GM19438 (cell line): ENCODE measurements around the gene PPP2R3A.
"Not testable (repeated sequence)": the region's sequence is repeated elsewhere in the genome, so short reads cannot be mapped to it uniquely, and the experiment has no call there.

Experiments
- ATAC-seq: cut with Tn5 transposase; IDR thresholded peaks from one replicate; pipeline ENCODE4 v1.9.1; 2021; ENCODE audit warnings: low read depth; ENCODE audit not compliant: unreplicated experiment

PPP2R3A gene, protein sequence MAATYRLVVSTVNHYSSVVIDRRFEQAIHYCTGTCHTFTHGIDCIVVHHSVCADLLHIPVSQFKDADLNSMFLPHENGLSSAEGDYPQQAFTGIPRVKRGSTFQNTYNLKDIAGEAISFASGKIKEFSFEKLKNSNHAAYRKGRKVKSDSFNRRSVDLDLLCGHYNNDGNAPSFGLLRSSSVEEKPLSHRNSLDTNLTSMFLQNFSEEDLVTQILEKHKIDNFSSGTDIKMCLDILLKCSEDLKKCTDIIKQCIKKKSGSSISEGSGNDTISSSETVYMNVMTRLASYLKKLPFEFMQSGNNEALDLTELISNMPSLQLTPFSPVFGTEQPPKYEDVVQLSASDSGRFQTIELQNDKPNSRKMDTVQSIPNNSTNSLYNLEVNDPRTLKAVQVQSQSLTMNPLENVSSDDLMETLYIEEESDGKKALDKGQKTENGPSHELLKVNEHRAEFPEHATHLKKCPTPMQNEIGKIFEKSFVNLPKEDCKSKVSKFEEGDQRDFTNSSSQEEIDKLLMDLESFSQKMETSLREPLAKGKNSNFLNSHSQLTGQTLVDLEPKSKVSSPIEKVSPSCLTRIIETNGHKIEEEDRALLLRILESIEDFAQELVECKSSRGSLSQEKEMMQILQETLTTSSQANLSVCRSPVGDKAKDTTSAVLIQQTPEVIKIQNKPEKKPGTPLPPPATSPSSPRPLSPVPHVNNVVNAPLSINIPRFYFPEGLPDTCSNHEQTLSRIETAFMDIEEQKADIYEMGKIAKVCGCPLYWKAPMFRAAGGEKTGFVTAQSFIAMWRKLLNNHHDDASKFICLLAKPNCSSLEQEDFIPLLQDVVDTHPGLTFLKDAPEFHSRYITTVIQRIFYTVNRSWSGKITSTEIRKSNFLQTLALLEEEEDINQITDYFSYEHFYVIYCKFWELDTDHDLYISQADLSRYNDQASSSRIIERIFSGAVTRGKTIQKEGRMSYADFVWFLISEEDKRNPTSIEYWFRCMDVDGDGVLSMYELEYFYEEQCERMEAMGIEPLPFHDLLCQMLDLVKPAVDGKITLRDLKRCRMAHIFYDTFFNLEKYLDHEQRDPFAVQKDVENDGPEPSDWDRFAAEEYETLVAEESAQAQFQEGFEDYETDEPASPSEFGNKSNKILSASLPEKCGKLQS (N-terminal part only)

DNA sequence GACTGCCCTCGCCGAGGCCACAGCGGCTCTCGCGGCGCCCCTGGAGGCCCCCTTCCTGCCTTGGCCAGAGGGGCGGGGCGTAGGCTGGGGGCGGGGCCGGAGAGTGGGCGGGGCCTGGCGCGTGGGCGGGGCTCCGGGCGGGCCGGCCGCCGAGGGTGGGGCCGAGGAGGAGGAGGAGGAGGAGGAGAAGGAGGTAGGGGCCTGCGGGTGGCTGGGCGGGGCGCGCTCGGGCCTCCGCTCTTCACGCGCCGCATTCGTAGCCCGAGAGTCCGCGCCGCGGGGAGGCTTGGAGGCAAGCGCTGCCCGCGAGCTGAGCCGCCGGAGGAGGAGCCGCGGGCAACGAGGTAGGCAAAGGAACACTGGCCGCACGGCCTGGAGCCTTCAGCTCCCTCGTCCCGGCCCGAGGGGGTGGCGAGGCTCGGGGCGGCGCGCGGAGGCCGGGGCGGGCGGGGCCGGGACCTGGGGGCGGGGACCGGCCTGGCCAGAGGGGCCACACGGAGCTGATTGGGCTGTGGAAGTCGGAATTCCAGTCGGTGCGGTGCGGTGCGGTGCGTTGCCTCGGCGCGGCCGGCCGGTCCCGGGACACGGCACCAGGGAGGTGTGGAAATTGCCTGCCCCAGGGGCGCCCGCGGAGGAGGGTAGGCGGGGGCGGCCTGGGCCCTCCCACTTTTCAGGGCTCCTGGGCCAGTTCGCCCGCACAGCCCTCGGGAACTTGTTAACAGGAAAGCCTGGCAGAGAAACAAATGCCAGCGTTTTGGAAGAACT lies at the start of gene PPP2R3A:
Gene PPP2R3A, plus strand, starts transcription at position 223 of the 765 bp plus-strand sequence. CDS start 35,771 bp downstream, outside the sequence.
- ATAC-seq = peak; percentile 86

DNA sequence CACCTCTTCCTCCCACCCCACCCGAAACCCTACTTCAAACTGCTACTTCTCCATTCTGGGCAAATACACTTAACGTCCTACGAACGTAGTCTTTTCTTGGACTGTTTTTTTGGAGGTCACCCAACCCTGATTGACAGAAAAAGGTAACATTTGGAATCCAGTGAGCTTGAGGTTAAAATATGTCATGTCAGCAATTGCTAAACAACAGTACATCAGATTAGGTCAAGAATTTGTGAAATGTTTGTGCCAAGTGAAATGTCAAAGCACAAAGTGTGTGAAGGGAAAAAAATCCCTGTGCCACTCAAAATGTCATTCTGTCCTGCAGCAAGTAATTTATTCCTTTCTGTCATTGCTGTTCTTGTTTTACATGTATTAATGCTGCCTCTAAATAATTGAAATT lies 49.2 kb upstream of the PPP2R3A start:
- ATAC-seq = no peak

DNA sequence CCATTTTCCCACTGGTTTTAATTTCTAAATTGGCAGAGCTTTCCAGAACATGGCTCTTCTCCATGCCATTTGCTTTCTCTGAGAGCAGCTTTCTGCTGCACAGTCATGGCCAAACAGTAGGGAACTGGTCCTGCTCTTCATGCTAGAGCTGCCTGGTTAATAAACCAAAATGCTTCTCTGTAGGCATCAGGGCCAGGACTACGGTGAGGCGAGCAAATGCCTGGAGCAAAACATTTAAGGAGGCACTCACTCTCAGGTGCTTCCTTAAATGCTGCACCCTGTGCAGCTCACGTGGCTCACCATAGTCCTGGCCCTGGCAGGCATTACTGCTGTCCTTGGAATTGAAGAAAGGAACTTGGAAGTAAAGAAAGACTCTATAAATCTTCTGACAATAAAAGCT lies 48.5 kb upstream of the PPP2R3A start:
- no peak for ATAC-seq

DNA sequence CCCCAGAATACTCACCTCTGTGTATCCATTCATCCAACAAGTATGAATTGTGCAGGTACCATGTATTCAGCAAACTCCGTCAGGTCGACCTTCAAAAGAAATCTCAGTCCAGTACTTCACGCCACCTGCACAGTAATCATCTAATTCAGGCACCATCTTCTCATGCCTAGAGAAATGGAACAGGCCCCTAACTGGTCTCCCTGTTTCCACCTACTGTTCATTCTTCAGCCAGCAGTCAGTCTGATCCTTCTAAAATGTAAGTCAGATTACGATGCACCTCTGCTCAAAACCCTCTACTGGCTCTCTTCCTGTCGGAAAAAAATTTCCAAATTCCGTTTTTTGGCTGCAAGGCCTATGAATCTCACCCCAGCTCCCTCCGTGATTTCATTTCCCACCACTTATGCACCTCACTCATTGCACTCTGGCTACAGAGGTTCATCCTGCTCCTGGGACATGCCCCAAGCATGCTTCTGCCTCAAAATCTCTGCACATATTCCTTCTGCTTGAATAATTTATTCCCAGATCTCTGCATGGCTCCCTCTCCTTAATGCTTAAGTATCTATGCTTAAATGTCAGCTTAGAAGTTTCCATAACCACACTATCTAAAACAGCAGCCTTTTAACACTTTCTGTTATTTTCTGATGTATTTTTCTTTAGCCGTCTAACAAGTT lies 47.5 kb upstream of the PPP2R3A start:
- no peak for ATAC-seq

DNA sequence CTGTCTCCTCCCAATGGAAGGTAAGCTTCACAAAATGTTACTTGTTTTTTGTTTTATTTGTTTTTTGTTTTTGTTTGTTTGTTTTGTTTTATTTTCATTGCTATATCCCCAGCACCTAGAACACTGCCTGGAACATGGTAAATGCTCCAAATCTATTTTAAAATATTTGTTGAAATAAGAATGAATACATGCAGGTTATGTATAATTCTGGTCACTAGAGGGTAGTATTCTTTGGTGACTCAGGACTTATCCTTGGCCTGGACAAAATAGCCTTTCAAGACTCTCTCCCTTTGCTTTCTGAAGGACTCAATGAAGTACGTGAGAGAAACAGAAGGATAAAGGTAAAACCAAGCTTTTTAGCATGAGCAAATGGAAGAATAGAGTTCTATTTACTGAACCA lies 46.9 kb upstream of the PPP2R3A start:
- no peak for ATAC-seq

DNA sequence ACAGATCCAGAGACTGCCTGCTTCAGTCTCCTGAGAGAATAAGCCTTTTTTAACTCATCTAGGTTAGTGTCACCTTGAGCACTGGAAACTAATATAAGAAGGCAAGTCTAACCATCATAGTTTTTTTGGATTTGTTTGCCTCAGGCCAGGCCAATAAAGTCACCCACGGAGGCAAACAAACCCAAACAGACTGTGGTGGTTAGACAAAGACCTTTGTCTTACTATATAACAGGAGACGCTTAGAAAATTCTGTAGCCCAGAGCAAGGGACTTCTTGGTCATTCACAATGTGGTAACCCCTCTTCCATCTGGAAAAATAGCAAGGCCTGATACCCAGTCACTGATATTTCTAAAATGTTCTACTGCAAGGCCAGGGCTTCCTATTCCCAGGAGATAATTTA lies 45.3 kb upstream of the PPP2R3A start:
- ATAC-seq = no peak

DNA sequence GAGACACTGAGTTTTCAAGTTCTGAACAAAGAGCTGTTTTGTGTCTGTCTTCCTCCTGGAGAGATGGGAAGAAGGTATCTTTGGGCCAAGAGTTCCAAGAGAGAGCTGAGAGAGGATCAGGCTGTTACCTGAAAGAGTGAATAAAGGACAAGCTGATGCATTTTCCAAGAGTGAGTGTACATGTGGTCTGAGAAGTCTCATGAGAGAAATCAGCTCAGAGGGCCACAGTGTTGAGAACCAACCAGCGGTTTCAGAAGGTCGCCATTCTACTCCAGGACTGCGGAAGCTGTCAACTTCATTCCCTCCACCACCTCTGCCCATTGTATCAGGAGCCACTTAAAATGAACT lies 42.7 kb upstream of the PPP2R3A start:
- no peak for ATAC-seq

DNA sequence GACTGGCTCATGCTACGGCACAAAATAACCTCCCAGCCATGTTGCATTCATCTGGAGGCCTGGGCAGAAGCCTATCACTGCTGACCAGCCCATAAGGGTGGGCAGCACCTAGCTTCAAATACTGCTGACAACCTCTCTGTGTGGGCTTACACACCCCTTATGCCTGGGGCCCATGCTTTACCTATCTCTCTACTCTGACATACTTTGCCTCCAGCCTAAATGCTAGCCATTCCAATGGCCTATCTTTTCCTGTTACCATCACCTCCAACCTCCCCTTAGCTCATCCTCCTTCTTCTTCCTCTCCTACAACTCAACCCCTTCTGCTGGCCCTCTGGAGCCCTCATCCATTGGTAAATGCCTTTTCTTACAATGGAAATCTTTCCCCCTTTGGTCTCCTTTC lies 41.0 kb upstream of the PPP2R3A start:
- ATAC-seq = no peak

DNA sequence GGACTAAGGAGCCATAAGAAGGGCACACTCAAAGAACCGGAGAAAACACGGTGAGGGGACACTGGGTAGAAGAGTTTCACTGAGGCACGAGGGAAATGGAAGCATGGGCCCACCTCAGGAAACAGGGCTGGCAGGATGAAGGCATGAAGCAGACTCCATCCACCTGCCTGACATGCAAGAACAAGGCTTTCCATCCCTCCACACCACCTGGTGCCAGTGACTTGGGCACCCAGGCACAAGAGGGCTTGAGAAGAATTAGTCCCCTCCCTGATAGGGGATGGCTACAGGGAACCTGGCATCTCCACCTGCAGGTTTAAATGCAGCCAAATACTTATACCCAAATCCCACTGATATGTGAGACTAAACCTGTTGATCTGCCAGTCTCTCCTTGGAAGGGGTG lies 38.9 kb upstream of the PPP2R3A start:
- no peak for ATAC-seq

DNA sequence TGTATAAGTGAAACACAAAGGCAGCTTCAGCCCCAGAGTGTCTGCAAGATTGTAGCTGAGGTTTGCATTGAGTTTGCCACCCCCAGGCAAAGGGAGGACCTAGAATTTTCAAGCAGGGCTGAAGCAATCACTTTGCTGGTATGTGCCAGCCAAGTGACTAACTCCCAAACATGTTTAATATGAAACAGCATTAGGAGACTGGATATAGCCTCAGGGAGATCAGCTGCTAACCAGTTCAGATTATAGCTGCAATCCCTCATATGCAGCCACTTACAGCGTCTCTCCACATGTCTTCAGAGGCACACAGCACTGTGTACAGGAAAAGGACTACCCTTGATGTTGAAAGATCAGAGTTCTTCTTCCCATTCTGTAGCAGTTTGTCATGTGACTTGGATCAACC lies 38.4 kb upstream of the PPP2R3A start:
- ATAC-seq = no peak

DNA sequence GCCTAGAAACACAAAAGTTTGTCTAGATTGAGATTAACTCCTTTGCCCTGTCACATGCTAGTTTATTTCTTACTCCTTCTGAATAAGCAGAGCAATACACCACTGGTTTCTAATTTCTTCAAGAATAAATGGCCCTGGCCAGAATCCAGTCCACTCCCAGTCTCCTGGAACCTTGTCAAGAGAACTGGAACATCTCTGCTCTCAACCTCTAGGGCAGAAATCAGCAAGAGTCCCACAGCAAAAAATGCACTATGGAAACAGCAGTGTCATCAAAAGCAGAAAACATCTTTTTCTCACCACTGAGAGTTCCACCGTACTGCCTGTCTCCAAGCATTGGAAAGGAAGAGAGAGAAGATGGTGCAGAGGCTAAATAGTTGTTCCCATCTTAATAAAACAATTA lies 35.9 kb upstream of the PPP2R3A start:
- no peak for ATAC-seq

DNA sequence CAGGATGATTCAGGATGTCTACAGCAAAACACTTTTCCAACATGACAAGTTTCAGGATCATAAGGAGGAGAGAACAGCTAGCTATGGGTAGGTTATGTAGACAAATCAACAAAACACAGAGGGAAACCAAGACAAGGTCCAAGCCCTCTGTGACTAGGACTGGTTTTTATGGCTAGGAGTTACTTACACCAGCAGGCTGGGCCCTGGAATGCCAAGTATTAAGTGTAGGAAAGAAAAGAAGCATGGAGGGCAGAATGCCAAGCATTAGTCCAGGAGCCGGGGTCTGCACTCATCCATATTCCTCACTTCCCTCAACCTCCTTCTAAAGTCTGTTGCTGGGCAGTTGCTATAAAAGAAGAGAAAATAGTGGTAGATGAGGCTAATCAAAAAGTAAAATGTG lies 35.3 kb upstream of the PPP2R3A start:
- ATAC-seq = no peak

DNA sequence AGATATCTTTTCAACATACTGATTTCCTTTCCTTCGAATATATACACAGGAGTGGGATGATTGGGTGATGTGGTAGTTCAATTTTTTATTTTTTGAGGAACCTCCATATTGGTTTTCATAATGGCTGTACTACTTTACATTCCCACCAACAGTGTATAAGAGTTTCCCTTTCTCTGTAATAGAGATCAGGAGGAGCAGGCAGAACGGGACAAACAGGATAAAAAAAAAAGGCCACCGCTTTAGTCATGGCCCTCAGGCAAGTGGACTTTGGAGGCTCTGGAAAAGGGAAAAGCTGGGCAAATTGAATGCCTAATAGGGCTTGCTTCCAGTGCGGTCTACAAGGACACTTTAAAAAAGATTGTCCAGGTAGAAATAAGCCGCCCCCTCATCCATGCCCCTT lies 30.4 kb upstream of the PPP2R3A start:
- not testable (repeated sequence) for ATAC-seq

DNA sequence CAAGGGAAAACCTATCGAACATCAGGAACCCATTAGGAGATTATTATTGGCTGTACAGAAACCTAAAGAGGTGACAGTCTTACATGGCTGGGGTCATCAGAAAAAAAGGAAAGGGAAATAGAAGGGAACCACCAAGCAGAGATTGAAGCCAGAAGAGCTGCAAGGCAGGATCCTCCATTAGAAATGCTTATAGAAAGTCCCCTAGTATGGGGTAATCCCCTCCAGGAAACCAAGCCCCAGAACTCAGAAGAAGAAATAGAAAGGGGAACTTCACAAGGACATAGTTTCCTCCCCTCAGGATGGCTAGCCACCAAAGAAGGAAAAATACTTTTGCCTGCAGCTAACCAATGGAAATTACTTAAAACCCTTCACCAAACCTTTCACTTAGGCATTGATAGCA lies 27.8 kb upstream of the PPP2R3A start:
- ATAC-seq = not testable (repeated sequence)

DNA sequence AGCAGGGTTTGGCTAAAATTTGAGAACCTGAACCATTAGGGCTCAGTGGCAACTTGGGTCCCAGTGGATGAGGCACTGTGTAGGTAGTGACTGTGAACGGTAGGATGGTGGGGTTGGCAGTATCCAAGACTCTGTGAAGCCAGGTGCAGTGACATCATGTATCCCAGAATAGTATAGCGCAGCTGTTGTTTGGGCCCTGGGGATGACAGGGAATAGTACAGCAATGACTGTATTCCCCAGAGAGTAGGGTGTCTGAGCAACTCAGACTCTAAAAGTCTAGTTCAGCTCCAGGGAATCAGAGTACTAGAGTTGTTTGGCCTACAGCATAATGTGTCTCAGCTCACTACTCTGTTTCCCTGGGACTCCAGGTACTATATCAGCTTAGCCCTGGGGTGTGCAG lies 20.7 kb upstream of the PPP2R3A start:
- no peak for ATAC-seq

DNA sequence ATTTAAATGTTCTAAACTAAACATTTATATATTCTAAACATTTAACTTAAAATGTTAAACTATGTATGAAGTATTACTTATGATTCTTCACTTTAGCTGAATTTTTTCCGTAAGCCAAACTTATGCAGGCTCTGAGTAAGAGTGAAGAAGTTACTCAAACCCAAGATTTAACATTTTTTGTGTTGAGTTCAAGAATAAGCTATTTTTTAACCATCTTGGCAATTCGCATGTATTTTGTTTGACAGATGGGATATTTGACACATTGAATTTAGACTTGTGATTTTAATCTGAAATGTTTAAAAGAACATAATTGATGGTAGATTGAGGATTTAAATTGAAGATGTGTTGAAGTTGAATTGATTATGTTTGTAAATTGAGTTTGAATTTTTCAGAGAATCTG lies 14.6 kb upstream of the PPP2R3A start:
- ATAC-seq = no peak

DNA sequence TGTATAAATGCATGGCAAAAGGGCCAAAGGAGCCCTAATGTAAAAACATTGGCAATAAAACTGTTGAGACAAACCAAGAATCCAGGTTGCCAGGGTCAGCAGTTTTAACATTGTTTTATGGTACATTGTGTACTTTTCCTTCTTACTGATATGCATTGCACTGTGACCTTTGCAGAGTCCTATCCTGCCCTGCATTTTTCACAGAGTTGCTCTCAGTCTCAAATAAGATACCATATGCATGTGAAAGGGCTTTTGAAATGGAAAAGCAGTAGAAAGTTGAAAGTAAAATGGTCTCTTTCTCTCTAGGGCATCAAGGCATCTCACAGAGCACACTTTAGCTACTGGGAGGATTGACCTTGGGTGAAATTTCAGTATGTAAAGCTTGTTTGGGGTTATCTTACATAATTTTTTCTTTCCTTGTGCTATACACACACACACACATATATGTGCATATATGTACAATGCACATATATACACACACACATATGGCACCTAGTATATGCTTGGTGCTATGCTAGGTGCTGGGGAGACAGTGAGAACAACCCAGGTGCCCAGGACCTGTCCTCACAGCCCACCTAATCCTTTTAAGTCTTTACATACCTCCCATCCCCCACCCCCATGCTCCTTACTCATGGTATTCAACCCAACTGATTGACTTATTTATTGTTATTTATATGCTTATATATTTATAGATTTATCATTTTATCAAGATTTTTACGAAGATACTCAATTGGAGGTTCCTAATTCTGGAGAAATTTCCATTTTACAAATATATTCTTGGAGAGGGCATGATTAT lies 1.2 kb upstream of the PPP2R3A start:
- ATAC-seq = no peak

DNA sequence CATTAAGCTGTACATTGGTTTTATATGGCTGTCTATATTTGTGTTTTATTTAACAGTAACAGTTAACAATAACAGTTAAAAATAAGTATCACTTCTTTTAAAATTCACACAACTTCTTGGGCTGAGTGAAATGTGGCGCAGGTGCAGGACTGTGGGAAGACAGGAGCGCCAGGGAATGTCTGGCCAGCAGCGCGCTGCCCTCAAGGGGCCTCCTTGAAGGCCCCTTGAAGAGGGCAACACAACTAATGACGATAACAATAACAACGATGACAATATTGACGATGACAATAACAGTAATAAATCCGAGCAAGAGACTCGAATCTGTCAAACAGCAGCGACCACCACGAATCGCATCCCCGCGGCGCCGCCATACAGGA lies 411 bp upstream of the PPP2R3A start:
- no peak for ATAC-seq

DNA sequence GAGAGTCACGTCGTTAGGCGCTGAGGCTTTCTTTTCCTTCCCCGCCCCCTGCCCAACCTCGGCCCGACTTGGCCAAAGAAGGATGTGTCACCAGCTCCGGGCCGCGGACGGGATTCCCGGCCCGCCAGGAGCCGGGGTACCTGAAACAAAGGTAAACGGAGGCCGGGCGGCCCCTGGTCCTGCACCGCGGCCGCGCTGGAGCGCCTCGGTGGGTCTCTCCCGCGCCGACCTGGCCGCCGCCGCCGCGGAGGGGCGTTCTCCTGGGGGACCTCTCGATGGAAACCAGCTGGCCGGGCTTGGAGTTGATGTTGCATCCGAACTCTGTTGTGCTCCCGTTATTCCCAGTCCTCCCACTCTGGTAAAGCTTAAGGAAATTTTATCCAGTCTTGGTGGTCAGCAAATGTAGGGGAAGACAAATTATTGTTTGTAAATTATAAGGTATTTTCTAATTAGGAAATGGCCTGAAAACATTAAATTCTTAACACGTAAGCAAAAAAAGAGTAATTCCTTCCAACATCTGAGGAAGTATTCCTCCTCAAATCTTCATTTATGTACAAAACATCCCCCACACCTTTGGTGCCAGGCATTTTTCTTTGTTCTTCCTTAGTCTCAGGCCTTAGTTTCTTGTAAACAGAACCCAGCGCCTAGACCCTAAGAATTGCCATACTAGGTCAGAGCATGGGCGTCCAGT lies 888 bp downstream of the PPP2R3A start:
- no peak for ATAC-seq
